Panc1 (cell line): Measurements from ENCODE around the gene TNFSF13.

Experiments used
- CTCF ChIP-seq: fragments of 450-650 bp; IDR thresholded peaks from 2 replicates; pipeline ENCODE4 v1.5.1; 2017; ENCODE audit warnings: mild to moderate bottlenecking
- POLR2AphosphoS5 ChIP-seq: IDR thresholded peaks from 2 replicates; pipeline ENCODE4 v1.6.1; 2012; ENCODE audit warnings: mild to moderate bottlenecking, low read depth, low read length, moderate library complexity

- TF ChIP-seq CTCF = peak; percentile 79; the same call in 1 of the 2 replicates
- peak; percentile 9; the same call in 1 of the 2 replicates for TF ChIP-seq POLR2AphosphoS5
Observed at GRCh38 chr17:7589204-7589868, 30.8 kb downstream of the TNFSF13 start.
